ENCODE data around the gene GNAT2. TPM values are rescaled to one million over a fixed set of nuclear protein-coding genes. Genes with fewer than 3 reads are reported as not detected.

The GNAT2 gene
- total RNA-seq, 8 experiments from 2014 or later, result not detected

- H3K27ac ChIP-seq, result no peak overlapping the region
- in situ Hi-C loops (cut with MboI; ENCODE audit: low pct_unique_long_range_greater_than_20kb in 2 of 9, low sequenced_read_pairs in 9 of 9, unreplicated experiment in 9 of 9), result no loop called here
- WGBS, 10 experiments, result 50 to 100% (median 90%) methylated on average over 1 to 2 of the region's 2 CpGs; no CpG with 5 or more reads in 3 of the 10 experiments
- no peak for ATAC-seq (replicated peaks in 6 of 8)
- peaks cover 2 to 3% of the 10 kb centered on the region in 2 donors for H3K4me1 ChIP-seq (replicated peaks in 1 of 2)
- no peak overlapping the region for H3K4me3 ChIP-seq
Observed at GRCh38 chr1:109556563-109556962, 62.9 kb downstream of the GNAT2 start.

Other genes starting within 250 kb of the GNAT2 start
- 10 to 100 TPM in 7 of 8 experiments, 1 to 10 TPM in 1; 6.7 to 52.3 (median 41.4) TPM for gene SORT1, start 221.7 kb downstream of the GNAT2 start, total RNA-seq
- 100 to 1,000 TPM in 1 of 8 experiments, 10 to 100 TPM in 7; 47.3 to 100 (median 72.2) TPM for gene PSMA5, start 193.2 kb downstream of the GNAT2 start, total RNA-seq
- gene SYPL2, start 153.1 kb downstream of the GNAT2 start, total RNA-seq, result 1 to 10 TPM in 2 of 8 experiments, under 1 TPM in 6; 0.11 to 2.2 (median 0.81) TPM
- 10 to 100 TPM in 4 of 8 experiments, 1 to 10 TPM in 4; 3.7 to 20.1 (median 9.8) TPM for gene ATXN7L2, start 135.7 kb downstream of the GNAT2 start, total RNA-seq
- gene CYB561D1, start 125.5 kb downstream of the GNAT2 start, total RNA-seq, result 10 to 100 TPM in 2 of 8 experiments, 1 to 10 TPM in 6; 5.8 to 12.6 (median 7.5) TPM
- 10 to 100 TPM in 1 of 8 experiments, 1 to 10 TPM in 7; 3.5 to 11.5 (median 6.7) TPM for gene AMIGO1, start 109.9 kb downstream of the GNAT2 start, total RNA-seq
- gene GPR61, start 79.7 kb downstream of the GNAT2 start, total RNA-seq, result 1 to 10 TPM in 6 of 8 experiments, under 1 TPM in 2; 0.56 to 5.8 (median 2.6) TPM
- 10 to 100 TPM in 7 of 8 experiments, 1 to 10 TPM in 1; 8.8 to 15.5 (median 13.9) TPM for gene GNAI3, start 71.0 kb downstream of the GNAT2 start, total RNA-seq
- gene AMPD2, start 221 bp upstream of the GNAT2 start, total RNA-seq, result 100 to 1,000 TPM in 1 of 8 experiments, 10 to 100 TPM in 7; 46.3 to 100 (median 61.3) TPM
- gene GSTM4, start 36.5 kb upstream of the GNAT2 start, total RNA-seq, result 10 to 100 TPM in 3 of 8 experiments, 1 to 10 TPM in 5; 6.5 to 46.1 (median 9.1) TPM
- 100 to 1,000 TPM in 2 of 8 experiments, 10 to 100 TPM in 6; 18.6 to 116 (median 28.1) TPM for gene GSTM2, start 48.4 kb upstream of the GNAT2 start, total RNA-seq
- gene GSTM1, start 68.2 kb upstream of the GNAT2 start, total RNA-seq, result 1 to 10 TPM in 3 of 8 experiments, not detected in 5; 2.6 to 5.2 (median 3.7) TPM
- gene GSTM5, start 92.6 kb upstream of the GNAT2 start, total RNA-seq, result 1 to 10 TPM in 3 of 8 experiments, under 1 TPM in 4, not detected in 1; 0.05 to 2.9 (median 0.82) TPM
- gene GSTM3, start 121.4 kb upstream of the GNAT2 start, total RNA-seq, result 100 to 1,000 TPM in 3 of 8 experiments, 10 to 100 TPM in 5; 61.8 to 639 (median 82.1) TPM
- 1 to 10 TPM in 2 of 8 experiments, not detected in 6; 1.0 to 3.1 TPM for gene EPS8L3, start 144.3 kb upstream of the GNAT2 start, total RNA-seq

All from motor neuron (in vitro differentiated cells).